Common myeloid progenitor, CD34-positive (primary cell): ENCODE data around the gene STARD7.

Experiments used
- CTCF ChIA-PET: fragments of 350-600 bp; sonication (Branson Sonifier 250); formaldehyde crosslinking; loops from one replicate; lab custom pipeline; 2021; ENCODE audit warnings: antibody characterized with exemption; lab: Charles Lee
- POLR2A ChIA-PET: fragments of 350-600 bp; sonication (Branson Sonifier 250); formaldehyde crosslinking; loops from one replicate; lab custom pipeline; 2021; ENCODE audit warnings: antibody characterized with exemption; lab: Charles Lee
- DNase-seq, 3 donors: peaks; one replicate each; pipeline versions ENCODE4 v3.0.0 to v3.0.0-alpha.2; 2013
- H3K27ac ChIP-seq, 2 experiments: 1 replicate in 1 of 2; 2 replicates in 1 of 2; pipeline ENCODE4 v1.7.0; 2013; ENCODE audit warnings: inconsistent platforms in 2 of 2, low read length in 2 of 2, mild to moderate bottlenecking in 2 of 2, low read depth in 1 of 2, moderate library complexity in 1 of 2; ENCODE audit not compliant: severe bottlenecking in 2 of 2, insufficient read depth in 1 of 2, poor library complexity in 1 of 2
- H3K27me3 ChIP-seq, 5 experiments: replicated peaks in 2 of 5; 1 replicate in 3 of 5; 2 replicates in 2 of 5; pipeline versions ENCODE4 v1.6.1 to v1.7.0; 2013; ENCODE audit warnings: low read length in 4 of 5, mild to moderate bottlenecking in 2 of 5, moderate library complexity in 2 of 5, inconsistent platforms in 1 of 5; ENCODE audit not compliant: insufficient read depth in 5 of 5, control insufficient read depth in 4 of 5
- H3K36me3 ChIP-seq, 4 experiments: 1 replicate in 2 of 4; 2 replicates in 2 of 4; pipeline versions ENCODE4 v1.6.1 to v1.7.0; 2013; ENCODE audit warnings: low read length in 3 of 4, control low read depth in 1 of 4, mild to moderate bottlenecking in 1 of 4; ENCODE audit not compliant: control insufficient read depth in 4 of 4, insufficient read depth in 4 of 4
- H3K4me1 ChIP-seq, 4 experiments: 1 replicate in 3 of 4; 2 replicates in 1 of 4; pipeline versions ENCODE4 v1.6.1 to v1.7.1; 2013; ENCODE audit warnings: low read length in 3 of 4, mild to moderate bottlenecking in 3 of 4, control low read depth in 1 of 4, inconsistent platforms in 1 of 4, moderate library complexity in 1 of 4; ENCODE audit not compliant: control insufficient read depth in 4 of 4, insufficient read depth in 4 of 4; ENCODE audit errors: control extremely low read depth in 1 of 4
- H3K4me3 ChIP-seq, 7 experiments: 1 replicate in 4 of 7; 2 replicates in 3 of 7; pipeline versions ENCODE4 v1.5.1 to v1.7.0; 2013; ENCODE audit warnings: mild to moderate bottlenecking in 7 of 7, low read length in 6 of 7, moderate library complexity in 6 of 7, inconsistent platforms in 2 of 7, low read depth in 2 of 7, control low read depth in 1 of 7; ENCODE audit not compliant: insufficient read depth in 4 of 7, control insufficient read depth in 1 of 7; ENCODE audit errors: extremely low read depth in 1 of 7
- H3K9me3 ChIP-seq, 5 experiments: 1 replicate in 4 of 5; 2 replicates in 1 of 5; pipeline versions ENCODE4 v1.6.1 to v1.7.1; 2013; ENCODE audit warnings: low read length in 4 of 5, mild to moderate bottlenecking in 2 of 5, inconsistent platforms in 1 of 5, low read depth in 1 of 5, moderate library complexity in 1 of 5; ENCODE audit not compliant: control insufficient read depth in 4 of 5, insufficient read depth in 2 of 5; ENCODE audit errors: control extremely low read depth in 1 of 5
- WGBS: methylation state at CpG from one replicate; pipeline ENCODE4 v1.1.5; 2013; ENCODE audit not compliant: insufficient coverage; 5-methylcytosine and 5-hydroxymethylcytosine counted together

STARD7 gene

DNA sequence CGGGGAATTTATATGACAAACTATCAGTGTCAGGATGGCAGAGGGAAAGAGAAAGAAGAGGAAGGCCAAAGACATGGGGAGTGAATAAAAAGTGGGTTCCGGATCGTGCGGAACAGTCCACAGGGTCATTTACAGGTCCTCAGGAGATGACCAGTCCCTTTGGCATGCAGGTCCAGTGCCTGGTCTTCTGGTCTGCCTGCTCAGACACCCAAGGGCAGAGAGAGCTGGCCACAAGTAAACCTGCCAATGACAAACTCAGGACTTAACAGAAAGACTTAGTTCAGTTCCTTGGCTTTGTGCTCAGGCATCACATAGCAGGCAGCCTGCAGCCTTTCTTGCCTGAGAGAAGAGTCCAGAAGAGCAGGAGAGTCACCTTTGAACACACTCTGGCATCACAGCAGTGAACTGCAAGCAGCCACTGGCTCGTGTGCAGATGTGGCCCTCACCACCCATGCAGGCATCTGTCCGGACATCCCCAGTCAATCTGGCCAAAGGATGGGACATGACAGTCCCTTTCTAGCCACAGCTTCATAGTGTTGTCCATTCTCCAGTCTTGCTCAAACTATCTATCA is 43.2 kb upstream of the STARD7 start:
- Histone ChIP-seq H3K4me1 (peaks cover 10 to 48% (median 39%) of the 10 kb centered on the region in 4 experiments), H3K27ac (peak overlapping the region in 1 of 2 experiments; percentile 7), H3K36me3 (peaks cover 6 to 54% (median 29%) of the 10 kb centered on the region in 4 experiments), H3K27me3 (no peaks in the 10 kb centered on the region), H3K9me3 (no peaks in the 10 kb centered on the region), H3K4me3 (no peak overlapping the region)
- POLR2A ChIA-PET = no interaction called here
- 100% methylated on average over 5 of the region's 6 CpGs for WGBS
- DNase-seq = peak in 1 of 3 donors; percentile 27
- CTCF ChIA-PET = interaction anchor here (0.8 to 5.9 kb wide), 3 partner anchors 9 to 14 kb away, joined by 3 to 59 read pairs (median 5); partner anchors contain the start of genes CIAO1 and TMEM127

DNA sequence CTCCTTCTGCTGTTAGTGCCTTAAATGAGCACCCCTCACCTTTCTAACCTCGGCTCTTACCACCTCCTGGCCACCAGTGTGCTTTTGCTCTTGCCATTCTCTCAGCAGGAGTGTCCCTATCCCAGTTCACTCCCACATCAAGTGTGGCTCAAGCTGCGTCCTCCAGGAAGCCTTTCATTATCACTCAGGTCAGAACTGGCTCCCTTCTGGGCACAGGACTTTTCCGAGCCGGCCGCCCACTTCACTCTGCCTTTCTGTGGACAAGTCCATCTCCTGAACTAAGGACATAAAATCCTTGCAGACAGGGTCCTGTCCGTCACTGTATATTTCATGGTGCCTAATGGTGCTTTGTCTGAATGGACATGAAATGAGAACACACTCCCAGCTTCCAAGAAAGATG is 41.6 kb upstream of the STARD7 start:
- no peaks in the 10 kb centered on the region for H3K27me3 ChIP-seq
- no peak overlapping the region for H3K27ac ChIP-seq
- CTCF ChIA-PET = interaction anchor here (0.7 to 1.4 kb wide), 3 partner anchors 10 to 16 kb away, joined by 3 to 6 read pairs (median 5); no protein-coding TSS in a partner anchor
- peaks cover 4 to 38% (median 29%) of the 10 kb centered on the region in 4 experiments for H3K4me1 ChIP-seq
- H3K36me3 ChIP-seq = peaks cover 6 to 56% (median 30%) of the 10 kb centered on the region in 4 experiments
- WGBS = 85% methylated on average over 4 of the region's 6 CpGs
- no peak for DNase-seq
- peaks cover 0 to 7% (median 0%) of the 10 kb centered on the region in 5 experiments for H3K9me3 ChIP-seq
- no peak overlapping the region for H3K4me3 ChIP-seq
- POLR2A ChIA-PET = no interaction called here

DNA sequence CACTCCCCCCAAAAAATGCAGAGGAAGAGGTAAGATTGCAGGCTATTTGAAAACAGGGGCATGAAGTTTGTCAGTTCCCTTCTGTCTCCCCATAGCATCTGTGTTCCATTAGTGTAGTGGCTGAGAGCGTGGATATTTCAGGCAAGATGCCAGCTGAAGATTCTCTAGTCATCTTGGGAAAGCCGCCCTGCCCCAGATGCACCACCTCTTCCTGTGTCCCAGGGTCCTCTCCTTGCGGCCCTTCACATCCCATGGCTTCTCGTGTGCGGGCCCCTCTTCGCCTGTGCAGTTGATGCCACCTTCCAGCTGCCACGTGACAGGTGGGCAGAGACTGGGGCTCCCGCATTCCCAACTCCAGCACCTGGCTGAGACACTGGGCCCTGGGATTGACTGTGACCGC is 41.0 kb upstream of the STARD7 start:
- CTCF ChIA-PET = no interaction called here
- POLR2A ChIA-PET = no interaction called here
- no peak overlapping the region for H3K27ac ChIP-seq

DNA sequence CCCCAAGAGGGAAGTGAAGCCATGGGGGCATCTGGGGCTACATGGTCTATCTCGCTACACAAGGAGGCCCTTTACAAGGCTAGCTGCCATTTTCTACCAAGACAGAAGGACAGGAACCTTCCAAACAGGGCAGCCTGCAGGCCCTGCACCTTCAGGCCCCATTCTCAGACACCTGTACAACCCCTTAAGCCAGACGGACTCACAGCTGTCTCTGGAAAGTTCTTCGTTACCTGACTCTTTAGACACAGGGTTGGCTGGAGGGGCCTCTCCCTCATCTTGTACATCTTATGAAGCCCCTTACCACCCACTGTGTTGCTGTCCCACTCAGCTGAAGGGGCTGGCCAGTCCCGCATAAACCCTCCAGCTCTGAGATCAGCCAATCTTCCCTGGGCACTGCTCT is 40.0 kb upstream of the STARD7 start:
- Histone ChIP-seq H3K4me1 (peaks cover 0 to 22% (median 15%) of the 10 kb centered on the region in 4 experiments), H3K27ac (no peak overlapping the region), H3K27me3 (no peaks in the 10 kb centered on the region), H3K36me3 (peaks cover 6 to 41% (median 24%) of the 10 kb centered on the region in 4 experiments), H3K4me3 (no peak overlapping the region), H3K9me3 (peaks cover 0 to 7% (median 0%) of the 10 kb centered on the region in 5 experiments)
- 97% methylated on average over 3 of the region's 4 CpGs for WGBS
- POLR2A ChIA-PET = no interaction called here
- no peak for DNase-seq
- CTCF ChIA-PET = interaction anchor here (1.0 kb wide), 1 partner anchor 11 kb away, joined by 4 read pairs; no protein-coding TSS in a partner anchor

More for the DNA sequence above, 41.0 kb upstream of the STARD7 start:
- H3K36me3 ChIP-seq = peaks cover 6 to 51% (median 30%) of the 10 kb centered on the region in 4 experiments
- H3K4me1 ChIP-seq = peaks cover 0 to 32% (median 23%) of the 10 kb centered on the region in 4 experiments
- H3K9me3 ChIP-seq = peaks cover 0 to 7% (median 0%) of the 10 kb centered on the region in 5 experiments
- DNase-seq = no peak
- no peaks in the 10 kb centered on the region for H3K27me3 ChIP-seq
- WGBS = 99% methylated on average over 8 of the region's 9 CpGs
- H3K4me3 ChIP-seq = no peak overlapping the region

DNA sequence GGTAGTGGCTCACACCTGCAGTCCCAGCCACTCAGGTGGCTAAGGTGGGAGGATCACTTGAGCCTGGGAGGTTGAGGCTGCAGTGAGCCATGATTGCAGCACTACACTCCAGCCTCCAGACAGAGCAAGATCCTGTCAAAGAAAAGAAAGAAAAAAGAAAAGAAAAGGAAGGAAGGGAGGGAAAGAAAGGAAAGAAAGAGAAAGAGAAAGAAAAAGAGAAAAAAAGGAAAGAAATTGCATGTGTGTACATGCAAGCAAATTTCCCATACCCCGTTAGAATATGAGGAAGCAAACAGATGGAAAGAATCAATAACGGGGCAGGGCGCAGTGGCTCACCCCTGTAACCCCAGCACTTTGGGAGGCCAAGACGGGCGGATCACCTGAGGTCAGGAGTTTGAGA is 39.3 kb upstream of the STARD7 start:
- Histone ChIP-seq H3K9me3 (peaks cover 0 to 7% (median 0%) of the 10 kb centered on the region in 5 experiments), H3K36me3 (peaks cover 5 to 33% (median 17%) of the 10 kb centered on the region in 4 experiments), H3K4me1 (peaks cover 0 to 23% (median 16%) of the 10 kb centered on the region in 4 experiments), H3K27me3 (no peaks in the 10 kb centered on the region), H3K4me3 (no peak overlapping the region), H3K27ac (no peak overlapping the region)
- DNase-seq = no peak
- 100% methylated on average over 1 of the region's 5 CpGs for WGBS
- CTCF ChIA-PET = no interaction called here
- POLR2A ChIA-PET = no interaction called here

GRCh38 chr2:96247009-96247408 is 38.4 kb upstream of the STARD7 start:
- WGBS = 20% methylated on average over 1 of the region's 3 CpGs
- Histone ChIP-seq H3K4me3 (no peak overlapping the region), H3K36me3 (peaks cover 3 to 24% (median 10%) of the 10 kb centered on the region in 4 experiments), H3K27ac (peak overlapping the region in 1 of 2 experiments; percentile 52), H3K9me3 (peaks cover 0 to 7% (median 0%) of the 10 kb centered on the region in 5 experiments), H3K4me1 (peaks cover 2 to 32% (median 24%) of the 10 kb centered on the region in 4 experiments), H3K27me3 (no peaks in the 10 kb centered on the region)
- CTCF ChIA-PET = interaction anchor here (0.9 to 1.4 kb wide), 3 partner anchors 16 to 46 kb away, joined by 4 to 5 read pairs (median 4); no protein-coding TSS in a partner anchor
- POLR2A ChIA-PET = no interaction called here
- DNase-seq = no peak
